HepG2 (cell line): ENCODE data around the gene SLC35E4. TPM values are rescaled to one million over a fixed set of nuclear protein-coding genes. Genes with fewer than 3 reads are reported as not detected.

ENCODE experiments used
- AGO1 ChIP-seq: fragments of 200-400 bp; formaldehyde crosslinking; IDR thresholded peaks from 2 replicates; pipeline ENCODE4 v1.6.1; 2017; ENCODE audit warnings: mild to moderate bottlenecking, low read depth, low read length, moderate library complexity; ENCODE audit not compliant: poor library complexity, severe bottlenecking
- BHLHE40 ChIP-seq: IDR thresholded peaks from 2 replicates; pipeline ENCODE4 v1.6.1; 2011; ENCODE audit warnings: low read length, improper control_type of control experiment
- ELF1 ChIP-seq: sonication (generic); formaldehyde crosslinking; IDR thresholded peaks from 2 replicates; pipeline ENCODE4 v1.4.0; 2020; ENCODE audit warnings: missing genetic modification reagents
- HDAC2 ChIP-seq: sonication (generic); formaldehyde crosslinking; IDR thresholded peaks from 2 replicates; pipeline ENCODE4 v1.4.0; 2020; ENCODE audit warnings: missing genetic modification reagents
- KDM5B ChIP-seq: sonication (generic); formaldehyde crosslinking; IDR thresholded peaks from 2 replicates; pipeline ENCODE4 v1.4.0; 2020; ENCODE audit warnings: missing genetic modification reagents, mild to moderate bottlenecking, borderline replicate concordance
- NAIF1 ChIP-seq: sonication (generic); formaldehyde crosslinking; IDR thresholded peaks from 2 replicates; pipeline ENCODE4 v1.5.0; 2020; ENCODE audit warnings: mild to moderate bottlenecking, missing genetic modification reagents, borderline replicate concordance
- RFX3 ChIP-seq: IDR thresholded peaks from 2 replicates; pipeline ENCODE4 v1.6.1; 2016; ENCODE audit warnings: missing biosample characterization, missing genetic modification reagents
- RORA ChIP-seq: sonication (generic); formaldehyde crosslinking; IDR thresholded peaks from 2 replicates; pipeline ENCODE4 v1.5.0; 2020; ENCODE audit warnings: mild to moderate bottlenecking, missing genetic modification reagents, moderate library complexity
- ZFP62 ChIP-seq: sonication (generic); formaldehyde crosslinking; IDR thresholded peaks from 2 replicates; pipeline ENCODE4 v1.4.0; 2020; ENCODE audit warnings: missing genetic modification reagents
- ZNF138 ChIP-seq: sonication (generic); formaldehyde crosslinking; IDR thresholded peaks from 2 replicates; pipeline ENCODE4 v1.5.0; 2020; ENCODE audit warnings: mild to moderate bottlenecking, low read depth, missing genetic modification reagents
- ZNF350 ChIP-seq: sonication (generic); formaldehyde crosslinking; IDR thresholded peaks from 2 replicates; pipeline ENCODE4 v1.4.0; 2020; ENCODE audit warnings: mild to moderate bottlenecking, low read depth, missing genetic modification reagents, borderline replicate concordance
- ZNF382 ChIP-seq: sonication (generic); formaldehyde crosslinking; IDR thresholded peaks from 2 replicates; pipeline ENCODE4 v1.5.0; 2020; ENCODE audit warnings: missing genetic modification reagents, mild to moderate bottlenecking, borderline replicate concordance
- ZNF441 ChIP-seq: sonication (generic); formaldehyde crosslinking; IDR thresholded peaks from 2 replicates; pipeline ENCODE4 v1.7.0; 2021; ENCODE audit warnings: missing genetic modification reagents, borderline replicate concordance
- ZNF891 ChIP-seq: sonication (generic); formaldehyde crosslinking; IDR thresholded peaks from 2 replicates; pipeline ENCODE4 v1.5.0; 2020; ENCODE audit warnings: mild to moderate bottlenecking, missing genetic modification reagents
- ZSCAN21 ChIP-seq: sonication (generic); formaldehyde crosslinking; IDR thresholded peaks from 2 replicates; pipeline ENCODE4 v1.8.0; 2022; ENCODE audit warnings: mild to moderate bottlenecking, missing genetic modification reagents, moderate library complexity, borderline replicate concordance
- polyA plus RNA-seq, 8 experiments: library from polyadenylated mRNA; depleted of rRNA in 3 of 8; stranded (reverse) in 7 of 8; unstranded in 1 of 8; fragments of >200 nt; fragmentation: Illumina TruSeq in 4 of 8; extraction: Trizol in 4 of 8; gene quantifications; 2 replicates each; pipeline versions ENCODE4 v1.2.1 to v1.2.3, GENCODE V29; 2011 to 2016; ENCODE audit warnings: low read depth in 4 of 8, missing spikeins in 1 of 8, mixed read lengths in 1 of 8; ENCODE audit not compliant: insufficient read depth in 1 of 8
- total RNA-seq, 5 experiments: library from RNA; depleted of rRNA; stranded (reverse); fragments of >200 nt; fragmentation: Illumina TruSeq; extraction: Trizol; gene quantifications; 2 replicates each; pipeline ENCODE4 v1.2.3, GENCODE V29; 2016; ENCODE audit warnings: low read depth in 1 of 5
- TF ChIP-seq, protein P1 (sequence below): IDR thresholded peaks from 2 replicates; pipeline ENCODE4 v1.6.1; 2016; ENCODE audit warnings: low read depth, missing genetic modification reagents, missing compliant biosample characterization
- TF ChIP-seq, protein P2 (sequence below): sonication (generic); formaldehyde crosslinking; IDR thresholded peaks from 2 replicates; pipeline ENCODE4 v1.5.1; 2020; ENCODE audit warnings: mild to moderate bottlenecking, missing genetic modification reagents
- TF ChIP-seq, protein P3 (sequence below): sonication (generic); formaldehyde crosslinking; IDR thresholded peaks from 2 replicates; pipeline ENCODE4 v1.8.1; 2023; ENCODE audit warnings: mild to moderate bottlenecking, missing genetic modification reagents

Gene SLC35E4
- total and polyA plus RNA-seq, 2 of the 13 experiments (the other 11 are each of a cell fraction or from before 2014, with no cell fraction given) = 0.07 to 0.15 TPM

DNA sequence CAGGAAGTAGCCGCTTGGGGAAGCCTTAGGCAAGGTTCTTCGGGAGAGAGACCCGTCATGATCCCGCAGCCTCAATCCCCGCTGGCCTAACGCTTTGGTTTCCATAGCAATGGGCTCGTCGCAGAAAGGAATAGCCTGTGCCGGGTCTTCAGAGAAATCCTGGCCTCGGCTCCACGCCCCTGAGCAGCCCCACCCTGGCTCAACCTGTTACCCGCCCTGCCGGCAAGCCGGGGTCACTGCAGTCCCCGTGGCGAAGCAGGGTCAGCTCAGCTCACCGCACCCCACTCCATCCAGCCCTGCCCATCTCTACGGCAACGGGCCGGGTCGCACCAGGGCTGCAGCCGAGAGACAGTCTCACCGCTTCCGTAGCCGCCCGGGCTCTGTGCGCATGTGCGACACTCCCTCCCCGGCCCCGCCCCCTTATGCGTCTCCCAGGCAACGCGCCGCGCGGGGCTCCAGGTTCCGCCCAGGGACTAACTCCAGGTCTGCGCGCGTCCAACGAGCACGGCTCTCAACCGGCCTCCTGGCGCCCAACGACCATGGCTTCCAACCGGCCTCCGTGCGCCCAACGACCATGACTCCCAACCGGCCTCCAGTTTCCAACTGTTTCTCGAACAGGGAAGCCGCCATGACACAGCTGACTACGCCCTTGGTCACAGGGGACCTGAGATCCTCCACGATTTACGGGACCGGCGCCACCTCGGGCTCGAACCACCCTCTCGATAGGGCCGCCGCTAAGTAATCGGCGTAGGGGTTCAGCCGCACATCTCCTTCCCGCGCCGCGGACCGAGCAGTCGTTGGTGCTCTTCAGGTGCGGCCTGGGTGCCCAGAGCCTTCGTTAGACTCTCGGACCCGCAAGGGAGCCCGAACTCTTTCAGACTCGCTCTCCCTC is 32.2 kb downstream of the SLC35E4 start, which contains the start of gene DUSP18 (continued):
- TF ChIP-seq BHLHE40 (no peak), ZNF891 (CRISPR knock-in tag) (no peak), RFX3 (CRISPR knock-in tag) (peak; percentile 91), NAIF1 (peak; percentile 97), ELF1 (peak; percentile 69), ZSCAN21 (CRISPR knock-in tag) (no peak), ZNF350 (CRISPR knock-in tag) (peak; percentile 53; the same call in 1 of the 2 replicates), ZNF441 (CRISPR knock-in tag) (peak; percentile 66; the same call in 1 of the 2 replicates), AGO1 (no peak), ZNF138 (CRISPR knock-in tag) (0 out of 2 replicates have a peak, but pooled peaks have one; percentile 43), HDAC2 (CRISPR knock-in tag) (0 out of 2 replicates have a peak, but pooled peaks have one; percentile 25), KDM5B (CRISPR knock-in tag) (peak; percentile 54; the same call in 1 of the 2 replicates), RORA (CRISPR knock-in tag) (no peak), ZFP62 (CRISPR knock-in tag) (no peak), ZNF382 (CRISPR knock-in tag) (no peak)
- TF ChIP-seq, protein P1, sequence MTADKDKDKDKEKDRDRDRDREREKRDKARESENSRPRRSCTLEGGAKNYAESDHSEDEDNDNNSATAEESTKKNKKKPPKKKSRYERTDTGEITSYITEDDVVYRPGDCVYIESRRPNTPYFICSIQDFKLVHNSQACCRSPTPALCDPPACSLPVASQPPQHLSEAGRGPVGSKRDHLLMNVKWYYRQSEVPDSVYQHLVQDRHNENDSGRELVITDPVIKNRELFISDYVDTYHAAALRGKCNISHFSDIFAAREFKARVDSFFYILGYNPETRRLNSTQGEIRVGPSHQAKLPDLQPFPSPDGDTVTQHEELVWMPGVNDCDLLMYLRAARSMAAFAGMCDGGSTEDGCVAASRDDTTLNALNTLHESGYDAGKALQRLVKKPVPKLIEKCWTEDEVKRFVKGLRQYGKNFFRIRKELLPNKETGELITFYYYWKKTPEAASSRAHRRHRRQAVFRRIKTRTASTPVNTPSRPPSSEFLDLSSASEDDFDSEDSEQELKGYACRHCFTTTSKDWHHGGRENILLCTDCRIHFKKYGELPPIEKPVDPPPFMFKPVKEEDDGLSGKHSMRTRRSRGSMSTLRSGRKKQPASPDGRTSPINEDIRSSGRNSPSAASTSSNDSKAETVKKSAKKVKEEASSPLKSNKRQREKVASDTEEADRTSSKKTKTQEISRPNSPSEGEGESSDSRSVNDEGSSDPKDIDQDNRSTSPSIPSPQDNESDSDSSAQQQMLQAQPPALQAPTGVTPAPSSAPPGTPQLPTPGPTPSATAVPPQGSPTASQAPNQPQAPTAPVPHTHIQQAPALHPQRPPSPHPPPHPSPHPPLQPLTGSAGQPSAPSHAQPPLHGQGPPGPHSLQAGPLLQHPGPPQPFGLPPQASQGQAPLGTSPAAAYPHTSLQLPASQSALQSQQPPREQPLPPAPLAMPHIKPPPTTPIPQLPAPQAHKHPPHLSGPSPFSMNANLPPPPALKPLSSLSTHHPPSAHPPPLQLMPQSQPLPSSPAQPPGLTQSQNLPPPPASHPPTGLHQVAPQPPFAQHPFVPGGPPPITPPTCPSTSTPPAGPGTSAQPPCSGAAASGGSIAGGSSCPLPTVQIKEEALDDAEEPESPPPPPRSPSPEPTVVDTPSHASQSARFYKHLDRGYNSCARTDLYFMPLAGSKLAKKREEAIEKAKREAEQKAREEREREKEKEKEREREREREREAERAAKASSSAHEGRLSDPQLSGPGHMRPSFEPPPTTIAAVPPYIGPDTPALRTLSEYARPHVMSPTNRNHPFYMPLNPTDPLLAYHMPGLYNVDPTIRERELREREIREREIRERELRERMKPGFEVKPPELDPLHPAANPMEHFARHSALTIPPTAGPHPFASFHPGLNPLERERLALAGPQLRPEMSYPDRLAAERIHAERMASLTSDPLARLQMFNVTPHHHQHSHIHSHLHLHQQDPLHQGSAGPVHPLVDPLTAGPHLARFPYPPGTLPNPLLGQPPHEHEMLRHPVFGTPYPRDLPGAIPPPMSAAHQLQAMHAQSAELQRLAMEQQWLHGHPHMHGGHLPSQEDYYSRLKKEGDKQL (CRISPR knock-in tag) = 0 out of 2 replicates have a peak, but pooled peaks have one; percentile 30
- TF ChIP-seq, protein P2, sequence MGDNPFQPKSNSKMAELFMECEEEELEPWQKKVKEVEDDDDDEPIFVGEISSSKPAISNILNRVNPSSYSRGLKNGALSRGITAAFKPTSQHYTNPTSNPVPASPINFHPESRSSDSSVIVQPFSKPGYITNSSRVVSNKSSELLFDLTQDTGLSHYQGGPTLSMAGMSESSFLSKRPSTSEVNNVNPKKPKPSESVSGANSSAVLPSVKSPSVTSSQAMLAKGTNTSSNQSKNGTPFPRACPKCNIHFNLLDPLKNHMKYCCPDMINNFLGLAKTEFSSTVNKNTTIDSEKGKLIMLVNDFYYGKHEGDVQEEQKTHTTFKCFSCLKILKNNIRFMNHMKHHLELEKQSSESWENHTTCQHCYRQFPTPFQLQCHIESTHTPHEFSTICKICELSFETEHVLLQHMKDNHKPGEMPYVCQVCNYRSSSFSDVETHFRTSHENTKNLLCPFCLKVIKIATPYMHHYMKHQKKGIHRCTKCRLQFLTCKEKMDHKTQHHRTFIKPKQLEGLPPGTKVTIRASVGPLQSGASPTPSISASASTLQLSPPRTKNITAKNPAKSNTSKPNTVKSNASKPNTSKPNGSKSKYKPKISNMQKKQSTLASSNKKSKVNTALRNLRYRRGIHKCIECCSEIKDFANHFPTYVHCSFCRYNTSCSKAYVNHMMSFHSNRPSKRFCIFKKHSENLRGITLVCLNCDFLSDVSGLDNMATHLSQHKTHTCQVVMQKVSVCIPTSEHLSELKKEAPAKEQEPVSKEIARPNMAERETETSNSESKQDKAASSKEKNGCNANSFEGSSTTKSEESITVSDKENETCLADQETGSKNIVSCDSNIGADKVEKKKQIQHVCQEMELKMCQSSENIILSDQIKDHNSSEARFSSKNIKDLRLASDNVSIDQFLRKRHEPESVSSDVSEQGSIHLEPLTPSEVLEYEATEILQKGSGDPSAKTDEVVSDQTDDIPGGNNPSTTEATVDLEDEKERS = no peak
- TF ChIP-seq, protein P3, sequence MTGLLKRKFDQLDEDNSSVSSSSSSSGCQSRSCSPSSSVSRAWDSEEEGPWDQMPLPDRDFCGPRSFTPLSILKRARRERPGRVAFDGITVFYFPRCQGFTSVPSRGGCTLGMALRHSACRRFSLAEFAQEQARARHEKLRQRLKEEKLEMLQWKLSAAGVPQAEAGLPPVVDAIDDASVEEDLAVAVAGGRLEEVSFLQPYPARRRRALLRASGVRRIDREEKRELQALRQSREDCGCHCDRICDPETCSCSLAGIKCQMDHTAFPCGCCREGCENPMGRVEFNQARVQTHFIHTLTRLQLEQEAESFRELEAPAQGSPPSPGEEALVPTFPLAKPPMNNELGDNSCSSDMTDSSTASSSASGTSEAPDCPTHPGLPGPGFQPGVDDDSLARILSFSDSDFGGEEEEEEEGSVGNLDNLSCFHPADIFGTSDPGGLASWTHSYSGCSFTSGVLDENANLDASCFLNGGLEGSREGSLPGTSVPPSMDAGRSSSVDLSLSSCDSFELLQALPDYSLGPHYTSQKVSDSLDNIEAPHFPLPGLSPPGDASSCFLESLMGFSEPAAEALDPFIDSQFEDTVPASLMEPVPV (CRISPR knock-in tag) = peak; percentile 17; the same call in 1 of the 2 replicates
